Motor neuron (in vitro differentiated cells): ENCODE data around the gene TMIGD2. TPM values are rescaled to one million over a fixed set of nuclear protein-coding genes. Genes with fewer than 3 reads are reported as not detected.
A peak's percentile ranks its signal among the peaks of the same experiment; 100 is the strongest.
"Not testable (repeated sequence)": the region's sequence is repeated elsewhere in the genome, so short reads cannot be mapped to it uniquely, and the experiment has no call there.

ENCODE experiments used
- ATAC-seq, 8 experiments: fragments of 200-7000 bp; cut with Tn5 transposase; replicated peaks in 6 of 8; 2 replicates each; pipeline ENCODE4 v1.8.0; 2021; ENCODE audit warnings: mild to moderate bottlenecking in 8 of 8, moderate library complexity in 8 of 8
- H3K27ac ChIP-seq, 2 donors: fragments of 250-450 bp; sonication (Bioruptor Pico); 2 replicates each; pipeline ENCODE4 v1.9.0; 2021; ENCODE audit warnings: antibody characterized with exemption in 2 of 2, mild to moderate bottlenecking in 2 of 2, moderate library complexity in 1 of 2
- H3K4me1 ChIP-seq, 2 donors: fragments of 250-450 bp; sonication (Bioruptor Pico); replicated peaks in 1 of 2; 2 replicates each; pipeline ENCODE4 v1.6.1; 2021; ENCODE audit warnings: antibody characterized with exemption in 2 of 2, mild to moderate bottlenecking in 2 of 2, moderate library complexity in 1 of 2
- H3K4me3 ChIP-seq, 5 donors: fragments of 250-450 bp; sonication (Bioruptor Pico); 2 replicates each; pipeline ENCODE4 v1.9.0; 2021; ENCODE audit warnings: antibody characterized with exemption in 5 of 5, mild to moderate bottlenecking in 5 of 5, moderate library complexity in 4 of 5
- WGBS, 10 experiments: fragments of 450-650 bp; shearing (Covaris generic); methylation state at CpG; one replicate each; pipeline ENCODE4 v1.0.0; 2022; 5-methylcytosine and 5-hydroxymethylcytosine counted together
- in situ Hi-C, 9 experiments: fragments of 400-800 bp; cut with MboI; loops; one replicate each; pipeline ENCODE4 v1.15.0; 2021; ENCODE audit warnings: low sequenced_read_pairs in 9 of 9, low pct_unique_long_range_greater_than_20kb in 2 of 9; ENCODE audit not compliant: unreplicated experiment in 9 of 9
- total RNA-seq, 8 experiments: library from RNA; unstranded; fragments of 300-600 nt; gene quantifications; 2 replicates each; pipeline versions ENCODE4 v1.2.3 to v1.2.4, GENCODE V29; 2022

The TMIGD2 gene
- total RNA-seq, 8 experiments from 2014 or later = 0.29 to 1.2 (median 0.43) TPM; not detected in 3

DNA sequence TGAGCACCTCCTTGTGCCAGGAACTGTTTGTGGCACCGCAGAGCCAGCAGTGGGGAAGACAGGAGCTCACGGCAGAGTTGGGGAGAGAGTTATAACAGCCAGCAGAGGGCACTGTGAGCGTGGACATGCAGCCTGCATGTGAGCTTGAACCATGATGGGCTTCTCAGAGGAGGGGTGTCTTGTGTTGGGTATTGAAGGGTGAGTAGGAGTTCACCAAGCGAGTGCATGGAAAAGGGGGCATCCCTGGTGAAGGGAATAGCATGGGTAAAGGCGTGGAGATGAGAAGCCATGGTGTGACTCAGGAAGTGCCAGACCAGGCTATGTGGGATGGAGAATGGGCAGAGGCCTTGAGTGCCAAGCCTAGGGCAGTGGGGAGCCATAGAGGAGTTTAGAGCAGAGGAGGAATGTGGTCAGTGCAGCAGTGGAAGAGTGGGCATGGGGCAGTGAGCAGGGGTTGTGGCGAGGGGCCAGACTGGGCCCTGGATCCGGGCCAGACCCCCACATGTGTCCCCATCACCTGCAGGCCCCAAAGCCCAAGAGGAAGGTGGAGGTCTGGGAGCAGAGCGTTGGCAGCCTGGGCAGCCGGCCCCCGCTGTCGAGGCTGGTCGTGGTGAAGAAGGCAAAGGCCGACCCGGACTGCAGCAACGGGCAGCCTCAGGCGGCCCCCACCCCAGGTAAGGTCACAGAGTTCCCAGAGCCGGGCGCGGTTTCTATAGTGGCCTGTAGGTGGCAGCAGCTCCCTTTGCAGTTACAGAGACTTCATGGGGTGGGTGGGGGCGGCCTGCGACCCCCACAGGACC, 34.9 kb downstream of the TMIGD2 start:
- Histone ChIP-seq H3K27ac (no peak overlapping the region), H3K4me3 (no peak overlapping the region), H3K4me1 (no peaks in the 10 kb centered on the region)
- 18 to 58% (median 40%) methylated on average over 1 to 14 of the region's 21 CpGs; no CpG with 5 or more reads in 2 of the 10 experiments for WGBS, 10 experiments
- in situ Hi-C loops = loop anchor here in 1 of 9 experiments (25.0 kb wide), 1 partner anchor 370 kb away; the partner anchor contains the start of gene TNFAIP8L1
- peak; percentile 60 to 87 (median 70) for ATAC-seq

DNA sequence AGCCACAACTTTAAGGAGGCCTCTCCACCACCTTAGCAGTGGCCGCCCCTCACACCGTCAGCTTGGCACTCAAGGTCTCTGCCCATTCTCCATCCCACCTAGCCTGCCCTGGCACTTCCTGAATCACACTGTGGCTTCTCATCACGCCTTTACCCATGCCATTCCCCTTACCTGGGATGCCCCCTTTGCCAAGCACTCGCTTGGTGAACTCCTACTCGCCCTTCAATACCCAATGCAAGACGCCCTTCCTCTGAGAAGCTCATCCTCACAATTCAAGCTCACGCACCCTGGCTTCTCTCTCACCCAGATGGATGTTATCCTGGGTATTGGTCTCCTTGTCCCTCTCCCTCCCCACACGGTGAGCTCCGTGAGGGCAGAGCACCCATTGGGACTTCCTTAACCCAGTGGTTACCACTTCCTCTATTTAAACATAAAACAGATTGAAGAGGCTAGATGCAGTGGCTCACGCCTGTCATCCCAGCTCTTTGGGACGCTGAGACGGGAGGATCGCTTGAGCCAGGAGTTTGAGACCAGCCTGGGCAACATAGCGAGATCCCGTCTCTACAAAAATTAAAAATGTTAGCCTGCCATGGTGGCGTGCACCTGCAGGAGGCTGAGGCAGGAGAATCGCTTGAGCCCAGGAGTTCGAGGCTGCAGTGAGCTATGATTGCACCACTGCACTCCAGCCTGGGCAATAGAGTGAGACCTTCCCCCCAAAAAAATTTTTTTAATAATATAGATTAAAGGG, 35.8 kb downstream of the TMIGD2 start:
- Histone ChIP-seq H3K4me1 (no peaks in the 10 kb centered on the region), H3K4me3 (no peak overlapping the region), H3K27ac (no peak overlapping the region)
- WGBS, 10 experiments = 80 to 100% (median 96%) methylated on average over 1 to 15 of the region's 18 CpGs; no CpG with 5 or more reads in 3 of the 10 experiments
- in situ Hi-C loops = loop anchor here in 1 of 9 experiments (25.0 kb wide), 1 partner anchor 371 kb away; the partner anchor contains the start of gene TNFAIP8L1
- ATAC-seq = no peak

DNA sequence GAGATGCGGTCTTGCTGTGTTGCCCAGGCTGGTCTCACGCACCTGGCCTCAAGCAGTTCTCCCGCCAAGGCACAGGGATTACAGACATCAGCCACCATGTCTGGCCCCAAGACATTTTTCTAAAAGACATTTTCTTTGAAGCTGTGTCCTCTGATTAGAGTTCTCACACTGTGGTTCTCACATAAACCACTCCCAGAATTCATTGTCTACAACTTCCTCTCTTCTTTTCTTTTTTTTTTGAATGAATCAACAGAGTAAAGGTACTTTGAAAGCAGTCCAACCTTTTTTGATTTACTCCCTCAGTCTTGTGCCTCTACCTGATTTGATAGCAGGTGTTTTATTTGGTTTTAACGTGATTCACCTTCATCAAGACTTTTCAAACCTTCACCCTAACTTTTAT, 37.4 kb downstream of the TMIGD2 start:
- Histone ChIP-seq H3K4me1 (no peaks in the 10 kb centered on the region), H3K4me3 (no peak overlapping the region), H3K27ac (no peak overlapping the region)
- in situ Hi-C loops = loop anchor here in 1 of 9 experiments (25.0 kb wide), 1 partner anchor 372 kb away; the partner anchor contains the start of gene TNFAIP8L1
- 50 to 100% (median 95%) methylated on average over 1 to 4 of the region's 4 CpGs for WGBS, 10 experiments
- ATAC-seq = no peak

DNA sequence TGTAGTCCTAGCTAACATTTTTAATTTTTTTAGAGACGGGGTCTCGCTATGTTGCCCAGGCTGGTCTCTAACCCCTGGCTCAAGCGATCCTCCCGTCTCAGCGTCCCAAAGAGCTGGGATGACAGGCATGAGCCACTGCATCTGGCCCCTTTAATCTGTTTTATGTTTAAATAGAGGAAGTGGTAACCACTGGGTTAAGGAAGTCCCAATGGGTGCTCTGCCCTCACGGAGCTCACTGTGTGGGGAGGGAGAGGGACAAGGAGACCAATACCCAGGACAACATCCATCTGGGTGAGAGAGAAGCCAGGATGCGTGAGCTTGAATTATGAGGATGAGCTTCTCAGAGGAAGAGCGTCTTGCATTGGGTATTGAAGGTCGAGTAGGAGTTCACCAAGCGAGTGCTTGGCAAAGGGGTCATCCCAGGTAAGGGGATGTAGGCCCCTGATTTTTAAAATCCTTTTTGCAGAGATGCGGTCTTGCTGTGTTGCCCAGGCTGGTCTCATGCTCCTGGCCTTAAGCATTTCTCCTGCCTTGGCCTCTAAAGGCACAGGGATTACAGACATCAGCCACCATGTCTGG, 41.5 kb downstream of the TMIGD2 start:
- WGBS, 10 experiments = 90 to 100% (median 94%) methylated on average over 1 to 6 of the region's 11 CpGs; no CpG with 5 or more reads in 3 of the 10 experiments
- Histone ChIP-seq H3K27ac (no peak overlapping the region), H3K4me3 (no peak overlapping the region), H3K4me1 (no peaks in the 10 kb centered on the region)
- no peak for ATAC-seq
- in situ Hi-C loops = loop anchor here in 1 of 9 experiments (25.0 kb wide), 1 partner anchor 377 kb away; the partner anchor contains the start of gene TNFAIP8L1

DNA sequence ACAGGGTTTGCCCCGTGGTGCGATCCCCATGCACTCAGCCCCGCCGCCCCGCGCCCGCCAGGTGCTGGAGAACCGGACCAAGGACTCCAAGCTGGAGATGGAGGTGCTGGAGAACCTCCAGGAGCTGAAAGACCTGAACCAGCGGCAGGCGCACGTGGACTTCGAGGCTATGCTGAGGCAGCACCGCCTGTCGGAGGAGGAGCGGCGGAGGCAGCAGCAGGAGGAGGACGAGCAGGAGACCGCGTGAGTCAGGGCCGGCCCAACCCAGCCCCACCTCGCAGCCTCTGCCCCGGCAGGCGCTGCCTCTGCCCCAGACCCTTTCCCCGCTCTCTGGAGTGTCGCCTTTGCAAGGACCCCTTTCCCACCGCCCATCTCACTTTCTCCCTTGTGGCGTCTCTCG, 44.0 kb downstream of the TMIGD2 start:
- in situ Hi-C loops = loop anchor here in 1 of 9 experiments (25.0 kb wide), 1 partner anchor 379 kb away; the partner anchor contains the start of gene TNFAIP8L1
- WGBS, 10 experiments = no CpG with 5 or more reads among the region's 28 CpGs
- peak in 2 of 8 experiments; percentile 11 to 14 for ATAC-seq
- no peak overlapping the region for H3K27ac ChIP-seq
- H3K4me1 ChIP-seq = no peaks in the 10 kb centered on the region
- no peak overlapping the region for H3K4me3 ChIP-seq

DNA sequence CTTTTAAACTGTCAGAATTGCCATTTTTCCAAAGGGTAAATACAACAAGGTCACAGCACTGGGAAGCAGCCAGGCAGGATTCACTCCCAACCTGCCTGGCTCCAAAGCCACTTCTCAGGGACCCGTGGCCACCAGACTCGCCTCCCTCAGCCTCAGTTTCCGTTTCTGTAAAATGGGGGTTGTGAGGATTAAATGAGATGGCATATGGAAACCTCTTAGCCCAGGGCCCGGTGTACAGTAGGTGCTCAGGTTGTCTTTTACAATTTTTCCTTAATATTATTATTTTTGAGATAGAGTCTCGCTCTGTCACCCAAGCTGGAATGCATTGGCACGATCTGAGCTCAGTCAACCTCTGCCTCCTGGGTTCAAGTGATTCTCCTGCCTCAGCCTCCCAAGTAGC, 45.2 kb downstream of the TMIGD2 start:
- Histone ChIP-seq H3K27ac (no peak overlapping the region), H3K4me1 (no peaks in the 10 kb centered on the region), H3K4me3 (no peak overlapping the region)
- WGBS, 10 experiments = 61 to 100% (median 100%) methylated on average over 1 to 5 of the region's 6 CpGs; no CpG with 5 or more reads in 2 of the 10 experiments
- ATAC-seq = no peak
- in situ Hi-C loops = loop anchor here in 1 of 9 experiments (25.0 kb wide), 1 partner anchor 380 kb away; the partner anchor contains the start of gene TNFAIP8L1

DNA sequence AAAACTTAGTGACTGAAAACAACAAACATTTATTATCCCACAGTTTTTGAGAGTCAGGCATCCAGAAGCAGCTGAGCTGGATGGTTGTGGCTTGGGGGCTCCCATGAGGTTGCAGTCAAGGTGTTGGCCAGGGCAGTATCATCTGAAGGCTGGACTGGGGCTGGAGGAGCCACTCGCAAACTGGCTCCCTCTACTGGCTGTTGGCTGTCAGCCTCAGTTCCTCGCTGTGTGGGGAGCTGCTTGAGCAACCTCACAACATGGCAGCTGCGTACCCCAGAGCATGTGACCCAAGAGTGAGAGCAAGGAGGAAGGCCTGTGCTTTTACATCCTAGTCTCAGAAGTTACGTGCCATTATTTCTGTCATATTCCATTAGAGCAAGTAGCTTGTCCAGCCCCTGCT, 45.6 kb downstream of the TMIGD2 start:
- H3K4me1 ChIP-seq = no peaks in the 10 kb centered on the region
- H3K27ac ChIP-seq = no peak overlapping the region
- no peak for ATAC-seq
- in situ Hi-C loops = loop anchor here in 1 of 9 experiments (25.0 kb wide), 1 partner anchor 381 kb away; the partner anchor contains the start of gene TNFAIP8L1
- WGBS, 10 experiments = 80 to 100% (median 100%) methylated on average over 1 to 3 of the region's 4 CpGs; no CpG with 5 or more reads in 2 of the 10 experiments
- no peak overlapping the region for H3K4me3 ChIP-seq

DNA sequence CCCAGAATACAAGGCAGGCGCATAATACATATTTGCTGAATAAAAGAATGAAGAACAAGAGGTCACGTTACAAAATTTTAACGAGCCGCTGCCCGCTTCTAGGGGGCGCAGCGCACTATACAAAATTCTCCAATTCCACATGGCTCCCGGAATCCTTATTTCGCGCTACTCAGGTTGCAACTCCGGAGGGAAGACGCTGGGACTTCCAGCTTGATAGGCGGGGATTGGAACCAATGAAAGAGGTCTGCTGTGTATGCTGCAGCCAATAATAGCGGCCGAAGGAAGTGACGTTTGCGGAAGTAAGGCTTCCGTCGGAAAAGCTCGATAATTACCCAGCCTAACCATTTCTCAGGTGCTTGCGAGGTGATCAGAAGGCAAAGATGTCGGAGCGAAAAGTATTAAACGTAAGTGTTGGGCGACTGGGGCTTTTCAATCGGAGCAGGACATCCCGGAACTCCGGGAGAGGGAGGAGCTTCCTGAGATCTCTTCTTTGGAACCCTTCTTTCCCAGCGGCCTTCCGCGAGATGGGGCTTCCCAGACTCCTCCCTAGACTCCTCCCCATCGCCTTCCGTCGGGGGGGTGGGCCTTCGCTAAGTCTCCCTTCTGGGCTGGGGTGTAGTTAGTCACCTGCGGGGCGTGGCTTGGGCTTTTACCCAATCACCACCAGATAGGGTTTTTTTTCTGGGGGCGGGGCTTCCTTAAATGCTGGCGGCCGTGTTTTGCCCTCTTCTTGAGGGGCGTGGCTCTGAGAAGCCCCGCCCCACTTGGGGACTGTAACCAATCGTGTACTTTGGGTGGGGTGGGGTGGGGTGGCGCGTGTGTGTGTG, 55.2 kb downstream of the TMIGD2 start, which contains the start of gene YJU2:
YJU2 (plus strand) TSS at position 314 of the 827 bp plus-strand sequence; CDS start at position 381, 67 bp downstream.
- Histone ChIP-seq H3K4me3 (peak within 1 kb of the TSS; percentile 67 to 96 (median 71)), H3K27ac (peak within 1 kb of the TSS; percentile 95 to 97), H3K4me1 (peaks cover 4 to 5% of the 10 kb centered on the region in 2 donors)
- 0 to 6% (median 2%) methylated on average over 1 to 18 of the region's 45 CpGs; no CpG with 5 or more reads in 2 of the 10 experiments for WGBS, 10 experiments
- in situ Hi-C loops = no loop called here
- ATAC-seq = peak; percentile 93 to 96 (median 95)

DNA sequence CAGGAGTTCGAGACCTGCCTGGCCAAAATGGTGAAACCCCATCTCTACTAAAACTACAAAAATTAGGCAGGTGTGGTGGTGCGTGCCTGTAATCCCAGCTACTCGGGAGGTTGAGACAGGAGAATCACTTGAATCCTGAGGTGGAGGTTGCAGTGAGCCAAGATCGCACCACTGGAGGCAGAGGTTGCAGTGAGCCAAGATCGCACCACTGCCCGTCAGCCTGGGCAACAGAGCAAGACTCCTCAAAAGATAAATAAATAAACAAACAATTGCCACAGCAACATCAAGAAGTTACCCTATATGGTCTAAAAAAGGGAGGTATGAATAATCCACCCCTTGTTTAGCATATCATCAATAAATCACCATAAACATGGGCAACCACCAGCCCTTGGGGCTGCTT, 56.3 kb downstream of the TMIGD2 start:
- ATAC-seq, H3K4me1 ChIP-seq, H3K27ac ChIP-seq, H3K4me3 ChIP-seq, in situ Hi-C loops: not testable (repeated sequence)
- WGBS, 10 experiments = 86 to 100% (median 100%) methylated on average over 1 to 5 of the region's 6 CpGs; no CpG with 5 or more reads in 6 of the 10 experiments
